GM12878 (cell line): Measurements from ENCODE around the gene BPI. TPM values are rescaled to one million over a fixed set of nuclear protein-coding genes. Genes with fewer than 3 reads are reported as not detected.

Source experiments
- ATAC-seq: fragments of 200-7000 bp; cut with Tn5 transposase; 3 replicates; pipeline ENCODE4 v1.9.1; 2020; ENCODE audit warnings: mild to moderate bottlenecking, moderate library complexity
- BruUV-seq: library from RNA; stranded (reverse); fragments of 400-500 nt; replicated peaks from 2 replicates; lab custom pipeline; 2021; lab: Mats Ljungman, UMichigan
- CTCF ChIA-PET: fragments of 300-600 bp; sonication (Branson Sonifier 250); formaldehyde crosslinking; extraction: SDS; loops from one replicate; lab custom pipeline; 2021; ENCODE audit warnings: inconsistent platforms; lab: Yijun Ruan, JAX
- POLR2A ChIA-PET: fragments of 350-600 bp; formaldehyde crosslinking; extraction: SDS; loops from one replicate; lab custom pipeline; 2021; ENCODE audit warnings: inconsistent platforms; lab: Charles Lee
- RAD21 ChIA-PET: fragments of 300-600 bp; sonication (Branson Sonifier 250); formaldehyde crosslinking; loops from one replicate; lab custom pipeline; 2023; ENCODE audit warnings: antibody characterized with exemption; ENCODE audit not compliant: unreplicated experiment; lab: Charles Lee
- SMC1A ChIA-PET: fragments of 300-600 bp; sonication (Branson Sonifier 250); formaldehyde crosslinking; loops from one replicate; lab custom pipeline; 2023; ENCODE audit not compliant: unreplicated experiment, uncharacterized antibody; lab: Charles Lee
- DNase-seq: peaks from one replicate; pipeline ENCODE4 v3.0.0-alpha.2; 2011; ENCODE audit warnings: low read depth, low spot score
- FAIRE-seq: peaks from 3 replicates; lab custom pipeline; 2011; peaks lifted over from hg19 to GRCh38; lab: Jason Lieb, UNC
- H2AFZ ChIP-seq: 2 replicates; pipeline ENCODE4 v1.6.0; 2011; ENCODE audit warnings: low read depth, low read length, control low read depth; ENCODE audit not compliant: control insufficient read depth
- H3K27ac ChIP-seq: 2 replicates; pipeline ENCODE4 v1.5.1; 2011; ENCODE audit warnings: control low read depth; ENCODE audit not compliant: control insufficient read depth, insufficient read depth
- H3K27me3 ChIP-seq, 2 experiments: replicated peaks in 1 of 2; 2 replicates each; pipeline versions ENCODE4 v1.6.0 to v1.6.1; 2011; ENCODE audit warnings: low read length in 1 of 2; ENCODE audit not compliant: control insufficient read depth in 2 of 2, insufficient read depth in 2 of 2
- H3K36me3 ChIP-seq, 2 experiments: 2 replicates each; pipeline ENCODE4 v1.5.1; 2011; ENCODE audit warnings: low read length in 1 of 2; ENCODE audit not compliant: control insufficient read depth in 2 of 2, insufficient read depth in 2 of 2
- H3K4me1 ChIP-seq: 2 replicates; pipeline ENCODE4 v1.6.1; 2011; ENCODE audit warnings: mild to moderate bottlenecking, low read length, moderate library complexity, mixed read lengths; ENCODE audit not compliant: control insufficient read depth, insufficient read depth
- H3K4me2 ChIP-seq: 2 replicates; pipeline ENCODE4 v1.6.0; 2011; ENCODE audit warnings: control low read depth; ENCODE audit not compliant: control insufficient read depth, insufficient read depth
- H3K4me3 ChIP-seq: fragments of 200-600 bp; sonication (generic); 2 replicates; pipeline ENCODE4 v1.5.1; 2016
- H3K79me2 ChIP-seq: 2 replicates; pipeline ENCODE4 v1.6.0; 2011; ENCODE audit warnings: low read length; ENCODE audit not compliant: control insufficient read depth, insufficient read depth
- H3K9ac ChIP-seq: 2 replicates; pipeline ENCODE4 v1.8.0; 2011; ENCODE audit warnings: low read length, control low read depth, mixed read lengths; ENCODE audit not compliant: control insufficient read depth, insufficient read depth
- H3K9me3 ChIP-seq: replicated peaks from 3 replicates; pipeline ENCODE4 v1.5.1; 2011; ENCODE audit warnings: mild to moderate bottlenecking, low read length; ENCODE audit not compliant: control insufficient read depth, insufficient read depth
- H4K20me1 ChIP-seq: 2 replicates; pipeline ENCODE4 v1.6.0; 2011; ENCODE audit not compliant: control insufficient read depth, insufficient read depth
- BRCA1 ChIP-seq: IDR thresholded peaks from 2 replicates; pipeline ENCODE4 v1.6.1; 2011; ENCODE audit warnings: low read depth, low read length, improper control_type of control experiment
- CREB1 ChIP-seq: IDR thresholded peaks from 2 replicates; pipeline ENCODE4 v1.6.1; 2012; ENCODE audit warnings: low read depth, mild to moderate bottlenecking, inconsistent platforms
- IKZF2 ChIP-seq, 2 experiments: fragments of 450-650 bp; IDR thresholded peaks; 2 replicates each; pipeline ENCODE4 v1.6.1; 2017; ENCODE audit warnings: mild to moderate bottlenecking in 2 of 2, moderate library complexity in 2 of 2
- LARP7 ChIP-seq: fragments of 450-650 bp; IDR thresholded peaks from 2 replicates; pipeline ENCODE4 v1.6.1; 2017; ENCODE audit warnings: mild to moderate bottlenecking
- MEF2B ChIP-seq: fragments of 450-650 bp; IDR thresholded peaks from 2 replicates; pipeline ENCODE4 v1.6.1; 2018; ENCODE audit warnings: mild to moderate bottlenecking, moderate library complexity; ENCODE audit not compliant: partially characterized antibody, poor library complexity, severe bottlenecking
- MYB ChIP-seq: fragments of 150-350 bp; IDR thresholded peaks from 2 replicates; pipeline ENCODE4 v1.6.1; 2014; ENCODE audit warnings: mild to moderate bottlenecking, low read depth, low read length, borderline replicate concordance
- NFYB ChIP-seq: IDR thresholded peaks from 2 replicates; pipeline ENCODE4 v1.6.1; 2011; ENCODE audit warnings: low read depth, mild to moderate bottlenecking, low read length, improper control_type of control experiment, moderate library complexity; ENCODE audit not compliant: insufficient read depth
- TBL1XR1 ChIP-seq: IDR thresholded peaks from 2 replicates; pipeline ENCODE4 v1.6.1; 2012; ENCODE audit warnings: low read depth, low read length, improper control_type of control experiment
- ZBED1 ChIP-seq: IDR thresholded peaks from 2 replicates; pipeline ENCODE4 v1.6.1; 2016; ENCODE audit warnings: borderline replicate concordance
- ZNF384 ChIP-seq: IDR thresholded peaks from 2 replicates; pipeline ENCODE4 v1.6.1; 2012; ENCODE audit warnings: low read depth, mild to moderate bottlenecking, low read length, improper control_type of control experiment, borderline replicate concordance
- ZNF622 ChIP-seq: fragments of 450-650 bp; IDR thresholded peaks from 2 replicates; pipeline ENCODE4 v1.6.1; 2017; ENCODE audit warnings: mild to moderate bottlenecking, inconsistent platforms
- WGBS: methylation state at CpG from one replicate; pipeline ENCODE4 v1.1.6; 2016; ENCODE audit warnings: low lambda C conversion rate; ENCODE audit not compliant: insufficient replicate concordance, insufficient coverage; ENCODE audit errors: missing lambda C conversion rate; 5-methylcytosine and 5-hydroxymethylcytosine counted together
- in situ Hi-C: fragments of 300-500 bp; cut with MboI; formaldehyde crosslinking; loops from 9 replicates; pipeline ENCODE4 v1.14.3; 2018; ENCODE audit warnings: mixed read lengths
- intact Hi-C: fragments of 100-400 bp; cut with micrococcal nuclease; formaldehyde crosslinking; loops from one replicate; pipeline ENCODE4 v1.14.2; 2022; ENCODE audit not compliant: unreplicated experiment
- polyA plus RNA-seq, 11 experiments: library from polyadenylated mRNA; depleted of rRNA in 4 of 11; unstranded in 6 of 11; stranded (reverse) in 5 of 11; fragments of >200 nt; fragmentation: Nextera tagmentation in 4 of 11; fragmentation: Illumina TruSeq in 1 of 11; extraction: Ambion mirVana in 4 of 11; extraction: Trizol in 1 of 11; gene quantifications; 1 replicate in 1 of 11; 2 replicates in 10 of 11; pipeline versions ENCODE4 v1.2.1 to v1.2.3, GENCODE V29; 2011 to 2016; ENCODE audit warnings: inconsistent platforms in 2 of 11, missing spikeins in 2 of 11, low read depth in 1 of 11
- total RNA-seq, 4 experiments: library from RNA; depleted of rRNA in 3 of 4; stranded (reverse); fragments of >200 nt in 3 of 4; fragmentation: Illumina TruSeq in 1 of 4; extraction: Trizol in 1 of 4; gene quantifications; 2 replicates each; pipeline versions ENCODE4 v1.2.1 to v1.2.3, GENCODE V29; 2013 to 2021
- TF ChIP-seq, protein P1 (sequence below): fragments of 450-650 bp; conservative IDR thresholded peaks from 2 replicates; pipeline ENCODE4 v1.6.1; 2017; ENCODE audit warnings: mild to moderate bottlenecking, moderate library complexity
- TF ChIP-seq, protein P2 (sequence below): fragments of 450-650 bp; IDR thresholded peaks from 2 replicates; pipeline ENCODE4 v1.6.1; 2016; ENCODE audit warnings: mild to moderate bottlenecking, moderate library complexity, borderline replicate concordance
- TF ChIP-seq, protein P3 (sequence below): fragments of 450-650 bp; IDR thresholded peaks from 2 replicates; pipeline ENCODE4 v1.6.1; 2016; ENCODE audit warnings: mild to moderate bottlenecking

Gene BPI
- total and polyA plus RNA-seq, 10 of the 15 experiments (the other 5 are each of a cell fraction or from before 2014, with no cell fraction given), result not detected

DNA sequence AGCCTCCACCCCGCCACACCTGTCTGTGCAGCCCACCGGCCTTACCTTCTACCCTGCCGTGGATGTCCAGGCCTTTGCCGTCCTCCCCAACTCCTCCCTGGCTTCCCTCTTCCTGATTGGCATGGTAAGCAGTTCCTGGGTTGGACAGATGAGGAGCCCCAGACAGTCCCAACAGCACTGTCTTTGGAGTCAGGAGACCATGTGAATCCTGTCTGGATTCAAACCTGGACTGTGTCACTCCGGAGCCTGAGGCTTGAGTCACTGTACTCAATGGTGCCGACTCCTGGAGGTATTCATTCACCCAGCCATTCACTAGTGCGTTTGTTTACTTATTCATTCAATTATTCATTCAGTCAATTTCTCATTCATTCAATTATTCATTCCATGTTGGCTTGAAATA is 22.4 kb downstream of the BPI start (continued):
- TF ChIP-seq, protein P1, sequence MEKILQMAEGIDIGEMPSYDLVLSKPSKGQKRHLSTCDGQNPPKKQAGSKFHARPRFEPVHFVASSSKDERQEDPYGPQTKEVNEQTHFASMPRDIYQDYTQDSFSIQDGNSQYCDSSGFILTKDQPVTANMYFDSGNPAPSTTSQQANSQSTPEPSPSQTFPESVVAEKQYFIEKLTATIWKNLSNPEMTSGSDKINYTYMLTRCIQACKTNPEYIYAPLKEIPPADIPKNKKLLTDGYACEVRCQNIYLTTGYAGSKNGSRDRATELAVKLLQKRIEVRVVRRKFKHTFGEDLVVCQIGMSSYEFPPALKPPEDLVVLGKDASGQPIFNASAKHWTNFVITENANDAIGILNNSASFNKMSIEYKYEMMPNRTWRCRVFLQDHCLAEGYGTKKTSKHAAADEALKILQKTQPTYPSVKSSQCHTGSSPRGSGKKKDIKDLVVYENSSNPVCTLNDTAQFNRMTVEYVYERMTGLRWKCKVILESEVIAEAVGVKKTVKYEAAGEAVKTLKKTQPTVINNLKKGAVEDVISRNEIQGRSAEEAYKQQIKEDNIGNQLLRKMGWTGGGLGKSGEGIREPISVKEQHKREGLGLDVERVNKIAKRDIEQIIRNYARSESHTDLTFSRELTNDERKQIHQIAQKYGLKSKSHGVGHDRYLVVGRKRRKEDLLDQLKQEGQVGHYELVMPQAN, result no peak
- TF ChIP-seq, protein P2, sequence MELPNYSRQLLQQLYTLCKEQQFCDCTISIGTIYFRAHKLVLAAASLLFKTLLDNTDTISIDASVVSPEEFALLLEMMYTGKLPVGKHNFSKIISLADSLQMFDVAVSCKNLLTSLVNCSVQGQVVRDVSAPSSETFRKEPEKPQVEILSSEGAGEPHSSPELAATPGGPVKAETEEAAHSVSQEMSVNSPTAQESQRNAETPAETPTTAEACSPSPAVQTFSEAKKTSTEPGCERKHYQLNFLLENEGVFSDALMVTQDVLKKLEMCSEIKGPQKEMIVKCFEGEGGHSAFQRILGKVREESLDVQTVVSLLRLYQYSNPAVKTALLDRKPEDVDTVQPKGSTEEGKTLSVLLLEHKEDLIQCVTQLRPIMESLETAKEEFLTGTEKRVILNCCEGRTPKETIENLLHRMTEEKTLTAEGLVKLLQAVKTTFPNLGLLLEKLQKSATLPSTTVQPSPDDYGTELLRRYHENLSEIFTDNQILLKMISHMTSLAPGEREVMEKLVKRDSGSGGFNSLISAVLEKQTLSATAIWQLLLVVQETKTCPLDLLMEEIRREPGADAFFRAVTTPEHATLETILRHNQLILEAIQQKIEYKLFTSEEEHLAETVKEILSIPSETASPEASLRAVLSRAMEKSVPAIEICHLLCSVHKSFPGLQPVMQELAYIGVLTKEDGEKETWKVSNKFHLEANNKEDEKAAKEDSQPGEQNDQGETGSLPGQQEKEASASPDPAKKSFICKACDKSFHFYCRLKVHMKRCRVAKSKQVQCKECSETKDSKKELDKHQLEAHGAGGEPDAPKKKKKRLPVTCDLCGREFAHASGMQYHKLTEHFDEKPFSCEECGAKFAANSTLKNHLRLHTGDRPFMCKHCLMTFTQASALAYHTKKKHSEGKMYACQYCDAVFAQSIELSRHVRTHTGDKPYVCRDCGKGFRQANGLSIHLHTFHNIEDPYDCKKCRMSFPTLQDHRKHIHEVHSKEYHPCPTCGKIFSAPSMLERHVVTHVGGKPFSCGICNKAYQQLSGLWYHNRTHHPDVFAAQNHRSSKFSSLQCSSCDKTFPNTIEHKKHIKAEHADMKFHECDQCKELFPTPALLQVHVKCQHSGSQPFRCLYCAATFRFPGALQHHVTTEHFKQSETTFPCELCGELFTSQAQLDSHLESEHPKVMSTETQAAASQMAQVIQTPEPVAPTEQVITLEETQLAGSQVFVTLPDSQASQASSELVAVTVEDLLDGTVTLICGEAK, result no peak
- TF ChIP-seq, all 136 proteins: peak for 0

DNA sequence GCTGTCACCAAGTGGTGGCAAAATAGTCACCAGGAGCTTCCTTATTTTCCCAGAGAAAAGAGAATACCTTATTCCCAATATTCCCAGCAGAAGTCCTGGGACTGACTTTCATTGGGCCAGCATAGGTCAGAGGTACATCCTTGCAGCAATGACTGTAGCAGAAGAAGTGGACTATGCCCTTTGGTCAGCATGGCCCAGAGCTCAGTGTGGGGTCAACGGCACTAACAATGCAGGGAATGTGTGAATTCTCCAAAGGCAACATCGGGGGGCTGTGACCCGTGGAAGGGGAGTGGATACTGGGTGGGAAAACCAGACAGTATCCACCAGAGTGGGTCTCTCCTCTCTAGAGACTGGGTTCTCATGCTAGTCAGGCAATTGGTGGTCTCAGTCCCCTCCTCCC is 26.7 kb downstream of the BPI start:
- H3K4me1 ChIP-seq, result no peaks in the 10 kb centered on the region
- H3K27me3 ChIP-seq, result peaks cover 0 to 2% of the 10 kb centered on the region in 2 experiments; a peak in 1 of 4 replicates
- H3K9ac ChIP-seq, result no peak overlapping the region
- BruUV-seq, result no TSS peak
- WGBS, result 0% methylated on average over 3 of the region's 3 CpGs
- ChIA-PET POLR2A (no interaction called here), CTCF (no interaction called here), RAD21 (no interaction called here), SMC1A (no interaction called here)
- in situ Hi-C loops (no loop called here), intact Hi-C loops (no loop called here)
- no peak overlapping the region for H3K4me2 ChIP-seq
- no peak for ATAC-seq
- no peak for DNase-seq
- no peaks in the 10 kb centered on the region for H4K20me1 ChIP-seq
- H3K79me2 ChIP-seq, result no peaks in the 10 kb centered on the region
- no peaks in the 10 kb centered on the region for H3K36me3 ChIP-seq
- no peaks in the 10 kb centered on the region; the same call in 2 of the 3 replicates for H3K9me3 ChIP-seq
- H3K27ac ChIP-seq, result no peak overlapping the region
- H3K4me3 ChIP-seq, result no peak overlapping the region
- FAIRE-seq, result no peak
- no peak overlapping the region for H2AFZ ChIP-seq
- no peak for TF ChIP-seq BRCA1
- TF ChIP-seq ZNF384, result no peak
- no peak for TF ChIP-seq CREB1
- TF ChIP-seq, protein P3, sequence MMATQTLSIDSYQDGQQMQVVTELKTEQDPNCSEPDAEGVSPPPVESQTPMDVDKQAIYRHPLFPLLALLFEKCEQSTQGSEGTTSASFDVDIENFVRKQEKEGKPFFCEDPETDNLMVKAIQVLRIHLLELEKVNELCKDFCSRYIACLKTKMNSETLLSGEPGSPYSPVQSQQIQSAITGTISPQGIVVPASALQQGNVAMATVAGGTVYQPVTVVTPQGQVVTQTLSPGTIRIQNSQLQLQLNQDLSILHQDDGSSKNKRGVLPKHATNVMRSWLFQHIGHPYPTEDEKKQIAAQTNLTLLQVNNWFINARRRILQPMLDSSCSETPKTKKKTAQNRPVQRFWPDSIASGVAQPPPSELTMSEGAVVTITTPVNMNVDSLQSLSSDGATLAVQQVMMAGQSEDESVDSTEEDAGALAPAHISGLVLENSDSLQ, result no peak
- no peak for TF ChIP-seq NFYB
- no peak for TF ChIP-seq MEF2B
- TF ChIP-seq IKZF2 (IDR thresholded peaks at IDR 0.05), result no peak
- TF ChIP-seq ZNF622, result no peak
- TF ChIP-seq, protein P1, result no peak
- TF ChIP-seq ZBED1, result no peak
- no peak for TF ChIP-seq TBL1XR1
- no peak for TF ChIP-seq MYB
- no peak for TF ChIP-seq LARP7
